ENCODE results near the gene CEP78. TPM values are rescaled to one million over a fixed set of nuclear protein-coding genes. Genes with fewer than 3 reads are reported as not detected.

CEP78 gene
- total RNA-seq, 1 experiment from 2014 or later, result 38.2 TPM

DNA sequence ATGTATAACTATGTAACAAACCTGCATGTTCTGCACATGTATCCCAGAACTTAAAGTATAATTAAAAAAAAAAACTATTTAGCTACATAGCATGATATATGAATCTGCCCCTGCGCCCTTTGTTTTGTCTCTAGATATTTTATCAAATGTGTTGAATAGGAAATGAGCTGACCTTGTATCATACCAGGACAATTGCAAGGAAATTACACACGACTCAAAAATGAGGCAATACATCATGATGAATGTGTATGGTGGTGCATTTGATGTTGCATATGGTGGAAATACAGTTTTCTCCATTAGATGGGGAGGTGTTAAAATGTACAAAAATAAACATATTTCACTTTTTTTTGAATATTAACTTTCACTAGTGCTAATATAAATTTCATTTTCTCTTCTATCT is 28.6 kb upstream of the CEP78 start:
- DNase-seq, result no peak
- no peaks in the 10 kb centered on the region for H3K27me3 ChIP-seq (ENCODE audit: low read length)
- no peaks in the 10 kb centered on the region for H3K9me2 ChIP-seq (replicated peaks; ENCODE audit: insufficient read depth, low read length)
- H3K4me1 ChIP-seq (ENCODE audit: low read length), result no peaks in the 10 kb centered on the region
- H3K79me2 ChIP-seq (ENCODE audit: low read length), result no peaks in the 10 kb centered on the region
- H3K9me3 ChIP-seq (ENCODE audit: low read length), result no peaks in the 10 kb centered on the region
- no peak overlapping the region for H2AFZ ChIP-seq (ENCODE audit: low read length)
- H3K4me3 ChIP-seq (ENCODE audit: low read length), result no peak overlapping the region
- no peaks in the 10 kb centered on the region for H4K20me1 ChIP-seq (ENCODE audit: insufficient read depth, low read depth, low read length)
- H3K36me3 ChIP-seq (ENCODE audit: insufficient read depth, low read length), result no peaks in the 10 kb centered on the region
- no peak overlapping the region for H3K4me2 ChIP-seq (ENCODE audit: low read depth, low read length, poor library complexity, severe bottlenecking)
- no peak overlapping the region for H3K27ac ChIP-seq (ENCODE audit: low read length)
- H3K9ac ChIP-seq (ENCODE audit: low read length), result no peak overlapping the region

DNA sequence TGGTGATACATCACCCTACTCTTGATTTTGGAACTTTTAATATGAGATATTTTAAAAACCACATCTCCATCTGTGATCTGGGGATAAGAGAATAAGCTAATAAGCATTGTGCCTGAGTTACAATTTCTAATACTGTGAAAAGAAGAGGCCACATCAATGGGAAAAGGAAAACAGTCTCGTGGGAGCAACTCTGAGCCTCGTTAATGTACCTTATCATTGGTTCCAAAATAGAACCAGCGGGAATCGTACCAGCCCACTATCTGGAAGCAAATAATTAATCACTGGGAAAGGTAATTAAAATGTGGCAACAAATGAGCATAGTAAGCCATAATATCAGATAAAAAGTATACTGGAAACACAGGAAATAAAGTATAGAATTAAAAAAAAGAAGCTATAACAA is 28.0 kb upstream of the CEP78 start:
- Histone ChIP-seq H3K9me3 (ENCODE audit: low read length) (no peaks in the 10 kb centered on the region), H3K27me3 (ENCODE audit: low read length) (no peaks in the 10 kb centered on the region), H3K9ac (ENCODE audit: low read length) (no peak overlapping the region), H3K4me1 (ENCODE audit: low read length) (no peaks in the 10 kb centered on the region), H3K9me2 (replicated peaks; ENCODE audit: insufficient read depth, low read length) (no peaks in the 10 kb centered on the region), H3K27ac (ENCODE audit: low read length) (no peak overlapping the region), H3K36me3 (ENCODE audit: insufficient read depth, low read length) (no peaks in the 10 kb centered on the region), H4K20me1 (ENCODE audit: insufficient read depth, low read depth, low read length) (no peaks in the 10 kb centered on the region), H3K79me2 (ENCODE audit: low read length) (no peaks in the 10 kb centered on the region), H3K4me2 (ENCODE audit: low read depth, low read length, poor library complexity, severe bottlenecking) (no peak overlapping the region), H3K4me3 (ENCODE audit: low read length) (no peak overlapping the region), H2AFZ (ENCODE audit: low read length) (no peak overlapping the region)
- no peak for DNase-seq

DNA sequence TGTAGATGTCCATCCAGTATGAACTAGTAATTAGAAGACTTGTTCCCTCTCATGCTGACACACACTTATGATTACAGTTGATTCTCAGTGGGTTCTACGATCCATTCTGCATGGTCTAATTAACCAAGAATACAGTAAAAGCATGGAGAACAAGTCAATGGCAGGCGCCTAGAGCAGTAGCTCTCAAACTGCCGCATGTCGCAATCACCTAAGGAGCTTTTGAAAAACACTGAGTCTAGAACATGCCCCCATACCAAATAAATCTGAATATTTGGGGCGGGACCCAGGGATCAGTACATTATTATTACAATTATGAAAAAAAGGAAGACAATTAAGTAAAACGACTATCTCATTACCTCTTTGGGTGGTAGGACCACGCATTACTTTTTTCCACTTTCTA is 26.7 kb upstream of the CEP78 start:
- Histone ChIP-seq H3K4me1 (ENCODE audit: low read length) (no peaks in the 10 kb centered on the region), H3K27me3 (ENCODE audit: low read length) (no peaks in the 10 kb centered on the region), H3K9me3 (ENCODE audit: low read length) (no peaks in the 10 kb centered on the region), H3K4me3 (ENCODE audit: low read length) (no peak overlapping the region), H3K4me2 (ENCODE audit: low read depth, low read length, poor library complexity, severe bottlenecking) (no peak overlapping the region), H3K36me3 (ENCODE audit: insufficient read depth, low read length) (no peaks in the 10 kb centered on the region), H3K9ac (ENCODE audit: low read length) (no peak overlapping the region), H3K9me2 (replicated peaks; ENCODE audit: insufficient read depth, low read length) (no peaks in the 10 kb centered on the region), H2AFZ (ENCODE audit: low read length) (no peak overlapping the region), H4K20me1 (ENCODE audit: insufficient read depth, low read depth, low read length) (no peaks in the 10 kb centered on the region), H3K27ac (ENCODE audit: low read length) (no peak overlapping the region), H3K79me2 (ENCODE audit: low read length) (no peaks in the 10 kb centered on the region)
- no peak for DNase-seq

DNA sequence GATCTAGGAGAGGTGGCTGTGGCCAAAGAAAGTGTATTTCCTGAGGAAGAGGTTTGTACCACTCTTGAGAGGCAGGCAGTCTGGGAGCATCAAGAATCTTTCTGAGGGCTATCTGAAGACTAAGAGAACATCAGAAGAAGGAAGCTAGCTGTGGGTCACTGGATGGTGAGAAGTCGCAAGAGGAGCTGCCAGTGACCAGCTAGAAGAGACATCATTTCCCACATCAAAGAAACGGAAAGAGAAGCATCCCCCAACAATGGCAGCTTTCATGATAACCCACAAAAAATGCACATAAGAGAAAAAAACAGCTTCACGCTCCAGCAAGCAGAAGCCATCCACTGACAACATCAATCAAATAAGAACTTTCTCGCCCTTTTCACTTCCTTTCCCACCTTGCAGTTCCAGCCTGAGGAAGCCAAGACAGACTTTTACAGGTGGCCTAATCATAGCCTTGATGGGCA is 25.0 kb upstream of the CEP78 start:
- Histone ChIP-seq H3K9me3 (ENCODE audit: low read length) (no peaks in the 10 kb centered on the region), H3K9me2 (replicated peaks; ENCODE audit: insufficient read depth, low read length) (no peaks in the 10 kb centered on the region), H3K4me2 (ENCODE audit: low read depth, low read length, poor library complexity, severe bottlenecking) (no peak overlapping the region), H3K36me3 (ENCODE audit: insufficient read depth, low read length) (no peaks in the 10 kb centered on the region), H2AFZ (ENCODE audit: low read length) (no peak overlapping the region), H3K27ac (ENCODE audit: low read length) (no peak overlapping the region), H3K4me1 (ENCODE audit: low read length) (no peaks in the 10 kb centered on the region), H4K20me1 (ENCODE audit: insufficient read depth, low read depth, low read length) (no peaks in the 10 kb centered on the region), H3K27me3 (ENCODE audit: low read length) (no peaks in the 10 kb centered on the region), H3K4me3 (ENCODE audit: low read length) (no peak overlapping the region), H3K9ac (ENCODE audit: low read length) (no peak overlapping the region), H3K79me2 (ENCODE audit: low read length) (no peaks in the 10 kb centered on the region)
- DNase-seq, result no peak

DNA sequence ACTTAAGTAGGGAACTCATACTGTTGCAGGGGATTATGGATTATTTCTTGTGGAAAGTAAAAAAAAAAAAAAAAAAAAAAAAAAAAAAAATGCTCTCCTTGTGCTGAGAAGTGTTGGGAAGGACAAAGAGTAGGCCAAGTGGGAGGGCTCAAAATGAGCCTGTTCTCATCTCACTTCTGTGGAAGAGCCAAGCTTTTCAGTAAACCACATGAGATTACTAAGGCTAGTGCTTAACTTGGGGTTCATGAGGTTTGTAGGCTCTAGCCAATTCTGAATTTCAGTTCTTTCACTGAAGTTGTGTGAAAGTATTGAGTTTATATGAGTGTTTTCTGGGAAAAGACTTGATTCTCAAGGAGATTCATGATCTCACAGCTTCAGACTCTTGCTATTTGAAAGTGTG is 23.0 kb upstream of the CEP78 start:
- DNase-seq, result no peak
- H3K27ac ChIP-seq (ENCODE audit: low read length), result no peak overlapping the region
- H3K4me1 ChIP-seq (ENCODE audit: low read length), result no peaks in the 10 kb centered on the region
- no peaks in the 10 kb centered on the region for H3K9me3 ChIP-seq (ENCODE audit: low read length)
- H4K20me1 ChIP-seq (ENCODE audit: insufficient read depth, low read depth, low read length), result no peaks in the 10 kb centered on the region
- H3K27me3 ChIP-seq (ENCODE audit: low read length), result no peaks in the 10 kb centered on the region
- no peaks in the 10 kb centered on the region for H3K79me2 ChIP-seq (ENCODE audit: low read length)
- H3K36me3 ChIP-seq (ENCODE audit: insufficient read depth, low read length), result no peaks in the 10 kb centered on the region
- no peak overlapping the region for H3K4me2 ChIP-seq (ENCODE audit: low read depth, low read length, poor library complexity, severe bottlenecking)
- H3K4me3 ChIP-seq (ENCODE audit: low read length), result no peak overlapping the region
- H2AFZ ChIP-seq (ENCODE audit: low read length), result no peak overlapping the region
- no peak overlapping the region for H3K9ac ChIP-seq (ENCODE audit: low read length)
- H3K9me2 ChIP-seq (replicated peaks; ENCODE audit: insufficient read depth, low read length), result no peaks in the 10 kb centered on the region

DNA sequence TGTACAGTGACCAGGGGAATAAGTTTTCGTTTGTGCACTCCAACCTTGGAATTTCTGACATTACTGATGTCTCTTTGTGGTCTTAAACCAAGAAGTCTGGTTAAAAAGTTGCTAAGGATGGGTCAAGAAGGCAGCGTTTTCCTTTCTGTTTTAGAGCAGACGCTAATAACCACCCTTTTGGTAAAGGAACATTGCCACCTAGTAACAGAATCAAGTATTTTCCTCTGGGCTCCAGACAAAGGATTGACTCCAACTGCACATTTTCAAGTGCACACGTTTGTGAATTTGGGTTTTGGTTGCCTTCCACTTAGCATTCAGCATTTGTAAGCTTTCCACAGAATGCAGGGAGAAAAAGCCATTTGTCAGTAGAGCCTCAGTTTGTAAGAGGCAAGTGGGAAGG is 22.2 kb upstream of the CEP78 start:
- no peak overlapping the region for H3K9ac ChIP-seq (ENCODE audit: low read length)
- no peak overlapping the region for H3K4me3 ChIP-seq (ENCODE audit: low read length)
- H3K4me2 ChIP-seq (ENCODE audit: low read depth, low read length, poor library complexity, severe bottlenecking), result no peak overlapping the region
- H3K27me3 ChIP-seq (ENCODE audit: low read length), result no peaks in the 10 kb centered on the region
- H3K9me2 ChIP-seq (replicated peaks; ENCODE audit: insufficient read depth, low read length), result no peaks in the 10 kb centered on the region
- H3K9me3 ChIP-seq (ENCODE audit: low read length), result no peaks in the 10 kb centered on the region
- H2AFZ ChIP-seq (ENCODE audit: low read length), result no peak overlapping the region
- DNase-seq, result no peak
- no peaks in the 10 kb centered on the region for H4K20me1 ChIP-seq (ENCODE audit: insufficient read depth, low read depth, low read length)
- no peaks in the 10 kb centered on the region for H3K79me2 ChIP-seq (ENCODE audit: low read length)
- no peak overlapping the region for H3K27ac ChIP-seq (ENCODE audit: low read length)
- no peaks in the 10 kb centered on the region for H3K36me3 ChIP-seq (ENCODE audit: insufficient read depth, low read length)
- no peaks in the 10 kb centered on the region for H3K4me1 ChIP-seq (ENCODE audit: low read length)

DNA sequence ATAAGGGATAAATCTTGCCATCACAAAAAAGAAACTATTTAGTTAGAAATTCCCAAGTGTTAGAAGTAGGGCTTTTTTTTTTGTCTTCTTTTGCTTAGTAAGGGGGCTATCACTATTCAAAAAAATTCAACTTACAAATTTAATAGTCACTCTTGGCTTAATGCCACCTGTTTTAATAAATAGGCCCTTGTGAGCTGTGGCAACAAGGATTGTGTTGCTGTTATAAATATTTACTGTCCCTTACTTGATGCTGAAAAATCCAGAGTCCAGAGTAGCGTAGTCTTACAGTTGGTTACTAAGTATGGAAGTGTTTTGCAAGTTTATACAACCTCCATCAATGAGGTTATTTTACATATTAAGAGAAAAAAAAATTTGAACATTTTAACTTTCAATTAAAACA is 21.4 kb upstream of the CEP78 start:
- Histone ChIP-seq H3K79me2 (ENCODE audit: low read length) (no peaks in the 10 kb centered on the region), H3K9me2 (replicated peaks; ENCODE audit: insufficient read depth, low read length) (no peaks in the 10 kb centered on the region), H3K9ac (ENCODE audit: low read length) (no peak overlapping the region), H3K36me3 (ENCODE audit: insufficient read depth, low read length) (no peaks in the 10 kb centered on the region), H3K27me3 (ENCODE audit: low read length) (no peaks in the 10 kb centered on the region), H4K20me1 (ENCODE audit: insufficient read depth, low read depth, low read length) (no peaks in the 10 kb centered on the region), H3K9me3 (ENCODE audit: low read length) (no peaks in the 10 kb centered on the region), H3K4me1 (ENCODE audit: low read length) (no peaks in the 10 kb centered on the region), H3K4me3 (ENCODE audit: low read length) (no peak overlapping the region), H2AFZ (ENCODE audit: low read length) (no peak overlapping the region), H3K27ac (ENCODE audit: low read length) (no peak overlapping the region), H3K4me2 (ENCODE audit: low read depth, low read length, poor library complexity, severe bottlenecking) (no peak overlapping the region)
- DNase-seq, result no peak

DNA sequence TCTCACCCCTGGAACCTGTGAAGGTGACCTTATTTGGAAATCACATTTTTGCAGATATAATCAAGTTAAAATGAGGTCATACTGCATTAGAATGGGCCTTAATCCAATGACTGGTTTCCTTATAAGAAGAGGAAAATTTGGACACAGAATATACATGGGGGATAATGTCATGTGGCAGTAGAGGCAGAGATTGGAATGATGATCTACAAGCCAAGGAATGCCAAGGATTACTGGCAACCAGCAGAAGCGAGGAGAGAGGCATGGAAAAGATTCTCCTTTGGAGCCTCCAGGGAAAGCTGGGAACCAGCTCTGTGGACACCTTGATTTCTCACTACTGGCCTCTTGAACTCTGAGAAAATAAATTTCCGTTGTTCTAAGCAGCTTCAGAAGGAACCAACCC is 20.2 kb upstream of the CEP78 start:
- H3K4me1 ChIP-seq (ENCODE audit: low read length), result no peaks in the 10 kb centered on the region
- no peaks in the 10 kb centered on the region for H3K27me3 ChIP-seq (ENCODE audit: low read length)
- no peak overlapping the region for H3K4me2 ChIP-seq (ENCODE audit: low read depth, low read length, poor library complexity, severe bottlenecking)
- no peak for DNase-seq
- no peak overlapping the region for H3K4me3 ChIP-seq (ENCODE audit: low read length)
- H4K20me1 ChIP-seq (ENCODE audit: insufficient read depth, low read depth, low read length), result no peaks in the 10 kb centered on the region
- H3K9me2 ChIP-seq (replicated peaks; ENCODE audit: insufficient read depth, low read length), result no peaks in the 10 kb centered on the region
- H3K9me3 ChIP-seq (ENCODE audit: low read length), result no peaks in the 10 kb centered on the region
- H3K27ac ChIP-seq (ENCODE audit: low read length), result no peak overlapping the region
- no peak overlapping the region for H2AFZ ChIP-seq (ENCODE audit: low read length)
- no peak overlapping the region for H3K9ac ChIP-seq (ENCODE audit: low read length)
- no peaks in the 10 kb centered on the region for H3K79me2 ChIP-seq (ENCODE audit: low read length)
- no peaks in the 10 kb centered on the region for H3K36me3 ChIP-seq (ENCODE audit: insufficient read depth, low read length)

DNA sequence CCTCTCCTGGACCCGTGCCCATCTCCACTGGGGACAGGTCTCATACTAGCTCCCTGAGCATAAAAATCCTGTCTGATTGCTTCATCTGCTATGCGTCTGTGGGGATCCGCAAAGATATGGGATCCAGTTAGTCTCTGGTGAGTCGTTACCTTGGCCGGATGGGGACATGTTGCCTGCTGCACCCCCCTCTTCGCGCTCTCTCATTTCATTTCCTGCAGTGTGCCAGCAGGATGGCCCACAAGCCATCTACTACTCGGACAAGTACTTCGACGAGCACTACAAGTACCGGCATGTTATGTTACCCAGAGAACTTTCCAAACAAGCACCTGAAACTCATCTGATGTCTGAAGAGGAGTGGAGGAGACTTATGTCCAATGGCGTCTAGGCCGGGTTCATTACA is 17.0 kb upstream of the CEP78 start:
- H3K36me3 ChIP-seq (ENCODE audit: insufficient read depth, low read length), result no peaks in the 10 kb centered on the region
- no peaks in the 10 kb centered on the region for H3K79me2 ChIP-seq (ENCODE audit: low read length)
- H3K27me3 ChIP-seq (ENCODE audit: low read length), result no peaks in the 10 kb centered on the region
- H2AFZ ChIP-seq (ENCODE audit: low read length), result no peak overlapping the region
- DNase-seq, result no peak
- no peak overlapping the region for H3K4me3 ChIP-seq (ENCODE audit: low read length)
- no peaks in the 10 kb centered on the region for H3K9me2 ChIP-seq (replicated peaks; ENCODE audit: insufficient read depth, low read length)
- H3K9me3 ChIP-seq (ENCODE audit: low read length), result no peaks in the 10 kb centered on the region
- no peaks in the 10 kb centered on the region for H4K20me1 ChIP-seq (ENCODE audit: insufficient read depth, low read depth, low read length)
- H3K9ac ChIP-seq (ENCODE audit: low read length), result no peak overlapping the region
- no peak overlapping the region for H3K27ac ChIP-seq (ENCODE audit: low read length)
- H3K4me2 ChIP-seq (ENCODE audit: low read depth, low read length, poor library complexity, severe bottlenecking), result no peak overlapping the region
- H3K4me1 ChIP-seq (ENCODE audit: low read length), result no peaks in the 10 kb centered on the region
